ENCODE results near the gene DIPK2A.

The DIPK2A gene

GRCh38 chr3:143979813-143980212 is 8.2 kb downstream of the DIPK2A start:
- TF ChIP-seq, protein P1, sequence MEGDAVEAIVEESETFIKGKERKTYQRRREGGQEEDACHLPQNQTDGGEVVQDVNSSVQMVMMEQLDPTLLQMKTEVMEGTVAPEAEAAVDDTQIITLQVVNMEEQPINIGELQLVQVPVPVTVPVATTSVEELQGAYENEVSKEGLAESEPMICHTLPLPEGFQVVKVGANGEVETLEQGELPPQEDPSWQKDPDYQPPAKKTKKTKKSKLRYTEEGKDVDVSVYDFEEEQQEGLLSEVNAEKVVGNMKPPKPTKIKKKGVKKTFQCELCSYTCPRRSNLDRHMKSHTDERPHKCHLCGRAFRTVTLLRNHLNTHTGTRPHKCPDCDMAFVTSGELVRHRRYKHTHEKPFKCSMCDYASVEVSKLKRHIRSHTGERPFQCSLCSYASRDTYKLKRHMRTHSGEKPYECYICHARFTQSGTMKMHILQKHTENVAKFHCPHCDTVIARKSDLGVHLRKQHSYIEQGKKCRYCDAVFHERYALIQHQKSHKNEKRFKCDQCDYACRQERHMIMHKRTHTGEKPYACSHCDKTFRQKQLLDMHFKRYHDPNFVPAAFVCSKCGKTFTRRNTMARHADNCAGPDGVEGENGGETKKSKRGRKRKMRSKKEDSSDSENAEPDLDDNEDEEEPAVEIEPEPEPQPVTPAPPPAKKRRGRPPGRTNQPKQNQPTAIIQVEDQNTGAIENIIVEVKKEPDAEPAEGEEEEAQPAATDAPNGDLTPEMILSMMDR (IDR thresholded peaks at IDR 0.05; ENCODE audit: low read depth, low read length), result no peak
- DNase-seq (ENCODE audit: low read depth in 2 of 2), result peak in 1 of 2 donors; percentile 38
- no peak overlapping the region for H3K4me3 ChIP-seq (replicated peaks in 1 of 2; ENCODE audit: low read depth in 2 of 2, low read length in 2 of 2)

DNA sequence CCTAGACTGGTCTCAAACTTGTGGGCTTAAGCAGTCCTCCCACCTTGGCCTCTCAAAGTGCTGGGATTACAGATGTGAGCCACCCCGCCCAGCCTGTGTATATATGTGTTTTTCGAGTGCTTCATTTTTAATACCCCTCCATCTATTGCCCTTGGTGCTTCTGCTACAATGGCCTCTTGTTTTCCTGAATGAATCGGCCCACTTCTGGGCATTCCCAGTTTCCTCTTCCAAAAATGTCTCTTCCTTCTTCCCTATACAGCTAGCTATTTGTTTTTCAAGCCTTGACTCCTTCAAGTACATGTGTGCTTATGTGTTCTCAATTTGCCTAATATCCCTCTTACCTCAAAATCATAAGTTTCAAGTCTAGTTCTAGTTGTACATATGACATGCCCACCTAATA is 16.7 kb downstream of the DIPK2A start:
- TF ChIP-seq, protein P1 (IDR thresholded peaks at IDR 0.05; ENCODE audit: low read depth, low read length), result no peak
- H3K4me3 ChIP-seq (replicated peaks in 1 of 2; ENCODE audit: low read depth in 2 of 2, low read length in 2 of 2), result no peak overlapping the region
- DNase-seq (ENCODE audit: low read depth in 2 of 2), result no peak

DNA sequence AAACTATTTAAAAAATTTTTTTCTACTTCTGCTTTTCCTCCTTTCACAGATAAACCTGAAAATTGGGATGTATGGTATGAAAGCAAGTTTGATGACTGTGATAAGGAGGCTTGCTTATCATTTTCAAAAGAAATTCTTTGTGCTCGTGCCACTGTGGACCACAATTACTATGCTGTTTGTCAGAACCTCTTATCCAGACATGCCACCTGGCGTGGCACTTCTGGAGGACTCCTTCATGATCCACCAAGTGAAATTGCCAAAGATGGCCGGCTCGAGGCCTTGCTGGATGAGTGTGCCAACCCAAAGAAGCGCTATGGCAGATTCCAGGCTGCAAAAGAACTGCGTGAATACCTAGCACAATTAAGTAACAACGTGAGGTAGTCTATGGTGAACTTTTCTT is 17.8 kb downstream of the DIPK2A start:
- no peak for DNase-seq (ENCODE audit: low read depth in 2 of 2)
- no peak overlapping the region for H3K4me3 ChIP-seq (replicated peaks in 1 of 2; ENCODE audit: low read depth in 2 of 2, low read length in 2 of 2)
- TF ChIP-seq, protein P1 (IDR thresholded peaks at IDR 0.05; ENCODE audit: low read depth, low read length), result no peak

- no peak overlapping the region for H3K4me3 ChIP-seq (replicated peaks in 1 of 2; ENCODE audit: low read depth in 2 of 2, low read length in 2 of 2)
- no peak for DNase-seq (ENCODE audit: low read depth in 2 of 2)
- TF ChIP-seq, protein P1 (IDR thresholded peaks at IDR 0.05; ENCODE audit: low read depth, low read length), result no peak
Observed at GRCh38 chr3:143991713-143992112, 20.1 kb downstream of the DIPK2A start.

- TF ChIP-seq, protein P1 (IDR thresholded peaks at IDR 0.05; ENCODE audit: low read depth, low read length), result no peak
- peak; percentile 55 to 86 for DNase-seq (ENCODE audit: low read depth in 2 of 2)
- no peak overlapping the region for H3K4me3 ChIP-seq (replicated peaks in 1 of 2; ENCODE audit: low read depth in 2 of 2, low read length in 2 of 2)
Observed at GRCh38 chr3:143998266-143998665, 26.6 kb downstream of the DIPK2A start.

GRCh38 chr3:144003051-144003450 is 31.4 kb downstream of the DIPK2A start:
- TF ChIP-seq, protein P1 (IDR thresholded peaks at IDR 0.05; ENCODE audit: low read depth, low read length), result no peak
- DNase-seq (ENCODE audit: low read depth in 2 of 2), result no peak
- no peak overlapping the region for H3K4me3 ChIP-seq (replicated peaks in 1 of 2; ENCODE audit: low read depth in 2 of 2, low read length in 2 of 2)

GRCh38 chr3:144010371-144010770 is 38.7 kb downstream of the DIPK2A start:
- DNase-seq (ENCODE audit: low read depth in 2 of 2), result peak in 1 of 2 donors; percentile 3
- no peak overlapping the region for H3K4me3 ChIP-seq (replicated peaks in 1 of 2; ENCODE audit: low read depth in 2 of 2, low read length in 2 of 2)
- TF ChIP-seq, protein P1 (IDR thresholded peaks at IDR 0.05; ENCODE audit: low read depth, low read length), result no peak

All from cardiac fibroblast (primary cell).